ENCODE data around the gene CAPN15.
A peak's percentile ranks its signal among the peaks of the same experiment; 100 is the strongest.

The CAPN15 gene

GRCh38 chr16:580141-580945 is 52.8 kb downstream of the CAPN15 start:
- DNase-seq, result no peak

GRCh38 chr16:580946-581498 is 53.5 kb downstream of the CAPN15 start:
- DNase-seq, result no peak

GRCh38 chr16:582218-582613 is 54.7 kb downstream of the CAPN15 start:
- DNase-seq, result no peak

- DNase-seq, result no peak
Observed at GRCh38 chr16:582614-583331, 55.3 kb downstream of the CAPN15 start.

- DNase-seq, result no peak
Observed at GRCh38 chr16:583470-583814, 55.9 kb downstream of the CAPN15 start.

GRCh38 chr16:583815-584591 is 56.5 kb downstream of the CAPN15 start:
- DNase-seq, result no peak

- DNase-seq, result no peak
Observed at GRCh38 chr16:585351-585750, 57.8 kb downstream of the CAPN15 start.

GRCh38 chr16:586047-586644 is 58.6 kb downstream of the CAPN15 start:
- DNase-seq, result no peak

GRCh38 chr16:586645-587590 is 59.4 kb downstream of the CAPN15 start:
- no peak for DNase-seq

GRCh38 chr16:588639-588888 is 61.1 kb downstream of the CAPN15 start:
- no peak for DNase-seq

GRCh38 chr16:588889-589657 is 61.6 kb downstream of the CAPN15 start:
- DNase-seq, result peak; percentile 64

GRCh38 chr16:589658-590187 is 62.2 kb downstream of the CAPN15 start, which contains the start of gene RAB40C:
Gene RAB40C (plus strand): TSS chr16:590066. CDS start chr16:590292, 226 bp downstream.
- peak; percentile 65 for DNase-seq

- no peak for DNase-seq
Observed at GRCh38 chr16:590188-590814, 62.8 kb downstream of the CAPN15 start.

- no peak for DNase-seq
Observed at GRCh38 chr16:590815-591200, 63.3 kb downstream of the CAPN15 start.

- no peak for DNase-seq
Observed at GRCh38 chr16:591231-591630, 63.7 kb downstream of the CAPN15 start.

GRCh38 chr16:591892-592517 is 64.5 kb downstream of the CAPN15 start:
- no peak for DNase-seq

GRCh38 chr16:592518-593306 is 65.2 kb downstream of the CAPN15 start:
- no peak for DNase-seq

GRCh38 chr16:593406-593805 is 65.9 kb downstream of the CAPN15 start:
- DNase-seq, result no peak

- no peak for DNase-seq
Observed at GRCh38 chr16:593807-594206, 66.3 kb downstream of the CAPN15 start.

Data from NCI-H1048 (cell line).